ENCODE data around the gene PRIMA1. TPM values are rescaled to one million over a fixed set of nuclear protein-coding genes. Genes with fewer than 3 reads are reported as not detected.

Gene PRIMA1
- polyA plus RNA-seq, 1 experiment, result not detected

GRCh38 chr14:93788543-93789227 is 400 bp upstream of the PRIMA1 start:
- TF ChIP-seq CTCF (IDR thresholded peaks at IDR 0.05; ENCODE audit: insufficient read depth, low read depth, low read length), result no peak
- DNase-seq (ENCODE audit: low read depth), result no peak
- H3K36me3 ChIP-seq (ENCODE audit: control insufficient read depth, insufficient read depth, low read length), result no peaks in the 10 kb centered on the region
- no peak overlapping the region for H3K4me3 ChIP-seq (ENCODE audit: low read depth, low read length)
- H3K27me3 ChIP-seq (ENCODE audit: control insufficient read depth, insufficient read depth, low read length), result no peaks in the 10 kb centered on the region; the same call in 1 of the 2 replicates
- ChIA-PET POLR2A (no interaction called here), CTCF (no interaction called here)

- DNase-seq (ENCODE audit: low read depth), result no peak
- no peak for TF ChIP-seq CTCF (IDR thresholded peaks at IDR 0.05; ENCODE audit: insufficient read depth, low read depth, low read length)
- Histone ChIP-seq H3K4me3 (ENCODE audit: low read depth, low read length) (no peak overlapping the region), H3K27me3 (ENCODE audit: control insufficient read depth, insufficient read depth, low read length) (no peaks in the 10 kb centered on the region; the same call in 1 of the 2 replicates), H3K36me3 (ENCODE audit: control insufficient read depth, insufficient read depth, low read length) (no peaks in the 10 kb centered on the region)
- ChIA-PET POLR2A (no interaction called here), CTCF (no interaction called here)
Measured at GRCh38 chr14:93787465-93788292, 606 bp downstream of the PRIMA1 start.

- Histone ChIP-seq H3K4me3 (ENCODE audit: low read depth, low read length) (no peak overlapping the region), H3K27me3 (ENCODE audit: control insufficient read depth, insufficient read depth, low read length) (no peaks in the 10 kb centered on the region; the same call in 1 of the 2 replicates), H3K36me3 (ENCODE audit: control insufficient read depth, insufficient read depth, low read length) (no peaks in the 10 kb centered on the region)
- DNase-seq (ENCODE audit: low read depth), result no peak
- no peak for TF ChIP-seq CTCF (IDR thresholded peaks at IDR 0.05; ENCODE audit: insufficient read depth, low read depth, low read length)
- ChIA-PET CTCF (no interaction called here), POLR2A (no interaction called here)
Measured at GRCh38 chr14:93785423-93785822, 2.9 kb downstream of the PRIMA1 start.

GRCh38 chr14:93784878-93785277 is 3.4 kb downstream of the PRIMA1 start:
- no peak for TF ChIP-seq CTCF (IDR thresholded peaks at IDR 0.05; ENCODE audit: insufficient read depth, low read depth, low read length)
- POLR2A ChIA-PET, result no interaction called here
- DNase-seq (ENCODE audit: low read depth), result no peak
- Histone ChIP-seq H3K27me3 (ENCODE audit: control insufficient read depth, insufficient read depth, low read length) (no peaks in the 10 kb centered on the region; the same call in 1 of the 2 replicates), H3K4me3 (ENCODE audit: low read depth, low read length) (no peak overlapping the region), H3K36me3 (ENCODE audit: control insufficient read depth, insufficient read depth, low read length) (no peaks in the 10 kb centered on the region)
- CTCF ChIA-PET, result no interaction called here

GRCh38 chr14:93780813-93781400 is 7.4 kb downstream of the PRIMA1 start:
- no peak for DNase-seq (ENCODE audit: low read depth)
- no peak for TF ChIP-seq CTCF (IDR thresholded peaks at IDR 0.05; ENCODE audit: insufficient read depth, low read depth, low read length)
- H3K27me3 ChIP-seq (ENCODE audit: control insufficient read depth, insufficient read depth, low read length), result no peaks in the 10 kb centered on the region
- CTCF ChIA-PET, result no interaction called here
- H3K4me3 ChIP-seq (ENCODE audit: low read depth, low read length), result no peak overlapping the region
- POLR2A ChIA-PET, result no interaction called here
- no peaks in the 10 kb centered on the region for H3K36me3 ChIP-seq (ENCODE audit: control insufficient read depth, insufficient read depth, low read length)
